Fibroblast of lung (primary cell): ENCODE results near the gene WDCP. TPM values are rescaled to one million over a fixed set of nuclear protein-coding genes. Genes with fewer than 3 reads are reported as not detected.

Source experiments
- DNase-seq, 2 donors: peaks; one replicate each; pipeline versions ENCODE4 v3.0.0 to v3.0.0-alpha.2; 2010; ENCODE audit warnings: low read depth in 2 of 2
- H2AFZ ChIP-seq: 2 replicates; pipeline ENCODE4 v1.5.1; 2012; ENCODE audit warnings: low read length, control low read depth, inconsistent platforms
- H3K27ac ChIP-seq: 2 replicates; pipeline ENCODE4 v1.5.1; 2011; ENCODE audit warnings: low read length, control low read depth; ENCODE audit not compliant: insufficient read depth
- H3K27me3 ChIP-seq: 2 replicates; pipeline ENCODE4 v1.5.1; 2011; ENCODE audit warnings: mild to moderate bottlenecking, low read length; ENCODE audit not compliant: control insufficient read depth, insufficient read depth
- H3K36me3 ChIP-seq: 2 replicates; pipeline ENCODE4 v1.5.1; 2011; ENCODE audit warnings: low read length; ENCODE audit not compliant: control insufficient read depth, insufficient read depth
- H3K4me1 ChIP-seq: 2 replicates; pipeline ENCODE4 v1.5.1; 2011; ENCODE audit warnings: low read length; ENCODE audit not compliant: control insufficient read depth, insufficient read depth; ENCODE audit errors: extremely low read depth
- H3K4me2 ChIP-seq: 2 replicates; pipeline ENCODE4 v1.5.1; 2011; ENCODE audit warnings: low read length, control low read depth; ENCODE audit not compliant: insufficient read depth; ENCODE audit errors: extremely low read depth
- H3K4me3 ChIP-seq, 4 experiments: fragments of 200-600 bp in 1 of 4; sonication (generic) in 1 of 4; replicated peaks in 1 of 4; 2 replicates each; pipeline ENCODE4 v1.5.1; 2011 to 2016; ENCODE audit warnings: low read length in 4 of 4, low read depth in 3 of 4, mild to moderate bottlenecking in 3 of 4, control low read depth in 2 of 4, inconsistent platforms in 1 of 4, mixed read lengths in 1 of 4; ENCODE audit not compliant: insufficient read depth in 1 of 4; ENCODE audit errors: control extremely low read depth in 1 of 4
- H3K79me2 ChIP-seq: 2 replicates; pipeline ENCODE4 v1.5.1; 2012; ENCODE audit warnings: mild to moderate bottlenecking, low read length, inconsistent platforms; ENCODE audit not compliant: control insufficient read depth, insufficient read depth
- H3K9ac ChIP-seq: 2 replicates; pipeline ENCODE4 v1.5.1; 2011; ENCODE audit warnings: mild to moderate bottlenecking, low read length, control low read depth; ENCODE audit not compliant: insufficient read depth
- H3K9me3 ChIP-seq: 2 replicates; pipeline ENCODE4 v1.5.1; 2012; ENCODE audit warnings: low read depth, low read length; ENCODE audit not compliant: control insufficient read depth, insufficient read depth
- H4K20me1 ChIP-seq: 2 replicates; pipeline ENCODE4 v1.5.1; 2011; ENCODE audit warnings: low read length; ENCODE audit not compliant: control insufficient read depth, insufficient read depth; ENCODE audit errors: extremely low read depth
- EZH2 ChIP-seq: IDR thresholded peaks from 2 replicates; pipeline ENCODE4 v1.5.1; 2012; ENCODE audit warnings: low read length, control low read depth, mild to moderate bottlenecking; ENCODE audit errors: missing control alignments
- polyA plus RNA-seq, 2 donors: library from polyadenylated mRNA; depleted of rRNA in 1 of 2; stranded (reverse) in 1 of 2; unstranded in 1 of 2; fragments of >200 nt; gene quantifications; 2 replicates each; pipeline ENCODE4 v1.2.1, GENCODE V29; 2011 to 2012; ENCODE audit warnings: missing spikeins in 1 of 2
- total RNA-seq: library from RNA; depleted of rRNA; stranded (reverse); fragments of >200 nt; gene quantifications from 2 replicates; pipeline ENCODE4 v1.2.1, GENCODE V29; 2014
- TF ChIP-seq, protein P1 (sequence below), 2 donors: IDR thresholded peaks in 1 of 2; conservative IDR thresholded peaks in 1 of 2; 1 replicate in 1 of 2; 2 replicates in 1 of 2; pipeline ENCODE4 v1.5.1; 2011 to 2012; ENCODE audit warnings: low read length in 2 of 2, control low read depth in 1 of 2, inconsistent platforms in 1 of 2, low read depth in 1 of 2, mild to moderate bottlenecking in 1 of 2

The WDCP gene
- total and polyA plus RNA-seq, 2 donors (not counting 1 experiment from before 2014, with no cell fraction given) = 10.4 to 11.0 TPM

- no peak overlapping the region for H3K27ac ChIP-seq
- no peaks in the 10 kb centered on the region for H3K79me2 ChIP-seq
- H3K4me2 ChIP-seq = no peak overlapping the region
- H3K9ac ChIP-seq = no peak overlapping the region
- TF ChIP-seq EZH2 = no peak
- TF ChIP-seq, protein P1, sequence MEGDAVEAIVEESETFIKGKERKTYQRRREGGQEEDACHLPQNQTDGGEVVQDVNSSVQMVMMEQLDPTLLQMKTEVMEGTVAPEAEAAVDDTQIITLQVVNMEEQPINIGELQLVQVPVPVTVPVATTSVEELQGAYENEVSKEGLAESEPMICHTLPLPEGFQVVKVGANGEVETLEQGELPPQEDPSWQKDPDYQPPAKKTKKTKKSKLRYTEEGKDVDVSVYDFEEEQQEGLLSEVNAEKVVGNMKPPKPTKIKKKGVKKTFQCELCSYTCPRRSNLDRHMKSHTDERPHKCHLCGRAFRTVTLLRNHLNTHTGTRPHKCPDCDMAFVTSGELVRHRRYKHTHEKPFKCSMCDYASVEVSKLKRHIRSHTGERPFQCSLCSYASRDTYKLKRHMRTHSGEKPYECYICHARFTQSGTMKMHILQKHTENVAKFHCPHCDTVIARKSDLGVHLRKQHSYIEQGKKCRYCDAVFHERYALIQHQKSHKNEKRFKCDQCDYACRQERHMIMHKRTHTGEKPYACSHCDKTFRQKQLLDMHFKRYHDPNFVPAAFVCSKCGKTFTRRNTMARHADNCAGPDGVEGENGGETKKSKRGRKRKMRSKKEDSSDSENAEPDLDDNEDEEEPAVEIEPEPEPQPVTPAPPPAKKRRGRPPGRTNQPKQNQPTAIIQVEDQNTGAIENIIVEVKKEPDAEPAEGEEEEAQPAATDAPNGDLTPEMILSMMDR (conservative IDR thresholded peaks at IDR 0.05 in 1 of 2, IDR thresholded peaks at IDR 0.05 in 1 of 2; ENCODE audit: low read depth in 1 of 2, low read length in 2 of 2) = no peak
- H4K20me1 ChIP-seq = no peaks in the 10 kb centered on the region
- no peak for DNase-seq
- no peaks in the 10 kb centered on the region for H3K27me3 ChIP-seq
- H3K36me3 ChIP-seq = peaks cover 3% of the 10 kb centered on the region
- no peak overlapping the region for H3K4me3 ChIP-seq
- peaks cover 6% of the 10 kb centered on the region for H3K4me1 ChIP-seq
- H2AFZ ChIP-seq = no peak overlapping the region
- no peaks in the 10 kb centered on the region for H3K9me3 ChIP-seq
Measured at GRCh38 chr2:24019729-24020128, 27.5 kb downstream of the WDCP start.

DNA sequence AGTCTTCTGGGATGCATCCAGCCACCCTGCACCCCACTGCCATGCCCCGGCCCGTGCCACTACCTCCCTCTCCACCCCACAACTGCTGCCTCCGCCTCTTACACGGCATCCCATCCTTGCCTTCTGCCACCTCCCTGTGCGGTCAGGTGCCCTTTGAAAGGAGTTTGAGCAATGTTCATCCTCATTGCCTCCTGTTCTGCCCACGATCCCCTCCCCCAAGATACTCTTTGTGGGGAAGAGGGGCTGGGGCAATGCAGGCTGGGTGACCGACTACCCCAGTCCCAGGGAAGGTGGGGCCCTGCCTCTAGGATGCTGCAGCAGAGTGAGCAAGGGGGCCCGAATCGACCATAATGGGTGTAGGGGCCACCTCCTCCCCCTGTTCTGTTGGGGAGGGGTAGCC is 28.9 kb downstream of the WDCP start:
- Histone ChIP-seq H3K79me2 (no peaks in the 10 kb centered on the region), H3K4me2 (no peak overlapping the region), H3K4me1 (peaks cover 6% of the 10 kb centered on the region), H3K27me3 (no peaks in the 10 kb centered on the region), H3K9me3 (no peaks in the 10 kb centered on the region), H3K9ac (no peak overlapping the region), H3K36me3 (peaks cover 3% of the 10 kb centered on the region), H4K20me1 (no peaks in the 10 kb centered on the region), H3K4me3 (no peak overlapping the region), H2AFZ (no peak overlapping the region), H3K27ac (no peak overlapping the region)
- TF ChIP-seq, protein P1 (conservative IDR thresholded peaks at IDR 0.05 in 1 of 2, IDR thresholded peaks at IDR 0.05 in 1 of 2; ENCODE audit: low read depth in 1 of 2, low read length in 2 of 2) = no peak
- no peak for TF ChIP-seq EZH2
- DNase-seq = no peak

DNA sequence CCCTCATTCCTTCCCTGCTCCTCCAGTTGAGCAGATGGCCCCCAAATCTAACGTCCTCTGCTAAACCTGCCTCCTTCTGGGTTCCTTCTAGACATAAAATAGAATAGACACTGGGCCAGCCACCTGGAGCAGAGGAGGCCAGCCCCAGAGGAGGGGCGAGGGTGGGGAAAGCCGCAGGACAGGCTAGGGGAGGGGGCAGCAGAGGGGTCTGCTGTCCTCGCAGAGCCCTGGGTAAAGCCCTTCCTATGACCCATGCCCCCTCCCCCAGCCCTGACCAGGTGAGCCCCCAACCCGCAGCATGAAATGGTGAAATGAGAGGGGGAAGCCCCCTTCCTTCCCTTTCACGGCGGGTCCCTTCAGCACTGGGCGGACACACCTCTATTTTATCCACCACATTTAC is 29.5 kb downstream of the WDCP start:
- DNase-seq = no peak
- H3K36me3 ChIP-seq = no peaks in the 10 kb centered on the region
- H4K20me1 ChIP-seq = no peaks in the 10 kb centered on the region
- no peak overlapping the region for H2AFZ ChIP-seq
- no peak overlapping the region for H3K27ac ChIP-seq
- H3K79me2 ChIP-seq = no peaks in the 10 kb centered on the region
- TF ChIP-seq, protein P1 (conservative IDR thresholded peaks at IDR 0.05 in 1 of 2, IDR thresholded peaks at IDR 0.05 in 1 of 2; ENCODE audit: low read depth in 1 of 2, low read length in 2 of 2) = no peak
- TF ChIP-seq EZH2 = no peak
- no peaks in the 10 kb centered on the region for H3K27me3 ChIP-seq
- H3K9me3 ChIP-seq = no peaks in the 10 kb centered on the region
- no peak overlapping the region for H3K9ac ChIP-seq
- peaks cover 6% of the 10 kb centered on the region for H3K4me1 ChIP-seq
- no peak overlapping the region for H3K4me3 ChIP-seq
- H3K4me2 ChIP-seq = no peak overlapping the region
